ENCODE measurements around the gene MGRN1.

The MGRN1 gene

DNA sequence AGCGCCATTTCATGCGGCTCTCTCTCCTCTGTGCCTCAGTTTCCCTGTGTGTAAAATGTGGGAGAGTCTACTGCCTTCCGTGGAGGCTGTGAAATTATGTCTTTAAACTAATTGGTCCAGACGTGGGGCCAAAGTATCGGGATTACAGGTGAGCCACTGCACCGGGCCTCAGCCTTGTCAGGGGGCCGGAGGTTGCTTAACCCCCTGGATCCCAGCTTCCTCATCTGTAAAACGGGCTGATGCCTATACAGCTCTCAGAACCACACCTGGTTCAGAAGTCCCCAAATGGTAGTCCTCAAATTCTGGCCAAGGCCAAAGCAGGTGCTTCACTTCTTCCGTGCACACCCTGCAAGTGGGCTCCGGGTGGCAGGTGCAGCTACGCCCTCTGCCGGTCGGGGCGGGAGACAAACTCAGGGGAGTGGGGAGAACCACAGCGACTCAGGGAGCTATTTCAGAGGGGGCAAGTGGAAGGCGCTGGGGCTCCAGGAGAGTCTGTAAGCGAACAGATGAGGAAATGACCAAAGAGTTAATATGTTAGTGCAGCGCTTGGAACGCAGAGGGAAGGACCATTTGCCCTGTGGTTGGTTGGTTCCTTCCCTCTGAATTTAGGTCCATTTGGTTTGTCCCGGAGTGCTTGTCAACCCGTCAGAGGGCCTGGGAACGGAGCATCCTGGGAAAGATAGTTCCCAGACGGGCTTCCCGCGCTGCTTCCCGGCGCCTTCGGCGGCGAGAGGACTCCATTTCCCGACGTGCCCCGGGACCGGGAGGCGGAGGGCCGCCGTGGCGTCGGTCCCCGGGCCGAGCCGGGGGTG, at the start of gene MGRN1:
Gene MGRN1 (plus strand): TSS at position 812 of the 812 bp plus-strand sequence. CDS start 135 bp downstream, outside the sequence.
- TF ChIP-seq, protein P1, sequence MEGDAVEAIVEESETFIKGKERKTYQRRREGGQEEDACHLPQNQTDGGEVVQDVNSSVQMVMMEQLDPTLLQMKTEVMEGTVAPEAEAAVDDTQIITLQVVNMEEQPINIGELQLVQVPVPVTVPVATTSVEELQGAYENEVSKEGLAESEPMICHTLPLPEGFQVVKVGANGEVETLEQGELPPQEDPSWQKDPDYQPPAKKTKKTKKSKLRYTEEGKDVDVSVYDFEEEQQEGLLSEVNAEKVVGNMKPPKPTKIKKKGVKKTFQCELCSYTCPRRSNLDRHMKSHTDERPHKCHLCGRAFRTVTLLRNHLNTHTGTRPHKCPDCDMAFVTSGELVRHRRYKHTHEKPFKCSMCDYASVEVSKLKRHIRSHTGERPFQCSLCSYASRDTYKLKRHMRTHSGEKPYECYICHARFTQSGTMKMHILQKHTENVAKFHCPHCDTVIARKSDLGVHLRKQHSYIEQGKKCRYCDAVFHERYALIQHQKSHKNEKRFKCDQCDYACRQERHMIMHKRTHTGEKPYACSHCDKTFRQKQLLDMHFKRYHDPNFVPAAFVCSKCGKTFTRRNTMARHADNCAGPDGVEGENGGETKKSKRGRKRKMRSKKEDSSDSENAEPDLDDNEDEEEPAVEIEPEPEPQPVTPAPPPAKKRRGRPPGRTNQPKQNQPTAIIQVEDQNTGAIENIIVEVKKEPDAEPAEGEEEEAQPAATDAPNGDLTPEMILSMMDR (IDR thresholded peaks at IDR 0.05; ENCODE audit: extremely low read depth, missing control alignments), result peak; percentile 88
- DNase-seq (ENCODE audit: low spot score), result peak; percentile 96

DNA sequence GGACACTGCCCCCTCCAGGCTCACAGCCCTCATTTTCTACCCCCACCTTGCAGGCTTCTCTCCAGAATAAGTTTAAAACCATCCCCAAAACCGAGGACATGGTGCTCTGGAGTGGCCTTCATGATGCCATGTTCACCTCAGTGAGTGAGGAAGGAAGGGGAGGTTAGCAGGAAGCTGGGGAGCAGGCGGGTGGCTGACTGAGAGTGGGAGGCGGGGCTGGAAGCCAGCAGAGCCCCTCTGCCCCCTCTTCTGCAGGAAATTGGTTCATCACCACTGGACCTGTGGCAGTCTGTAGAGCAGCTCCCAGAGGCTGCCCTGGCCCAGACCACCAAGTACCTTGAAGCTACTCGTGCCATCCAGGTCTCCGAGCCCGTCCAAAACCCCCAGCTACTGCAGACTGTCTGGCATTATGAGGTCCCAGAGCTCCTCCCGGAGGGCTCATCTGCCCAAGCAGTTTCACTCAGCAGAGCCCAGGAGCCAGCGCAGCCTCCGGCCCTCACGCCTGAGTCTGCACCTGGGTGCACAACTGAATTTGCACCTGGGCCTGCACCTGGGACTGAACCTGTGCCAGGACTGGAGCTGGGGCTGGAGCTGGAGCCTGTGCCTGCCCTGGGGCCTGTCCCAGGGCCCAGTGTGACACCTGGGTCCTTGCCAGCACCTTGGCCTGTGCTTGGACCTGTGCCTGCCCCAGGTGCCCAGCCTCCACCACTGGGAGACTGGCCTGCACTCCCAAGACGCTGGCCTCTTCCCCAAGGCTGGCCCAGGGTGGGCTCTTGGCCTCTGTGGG, 49.5 kb upstream of the MGRN1 start:
- no peak for DNase-seq (ENCODE audit: low spot score)

DNA sequence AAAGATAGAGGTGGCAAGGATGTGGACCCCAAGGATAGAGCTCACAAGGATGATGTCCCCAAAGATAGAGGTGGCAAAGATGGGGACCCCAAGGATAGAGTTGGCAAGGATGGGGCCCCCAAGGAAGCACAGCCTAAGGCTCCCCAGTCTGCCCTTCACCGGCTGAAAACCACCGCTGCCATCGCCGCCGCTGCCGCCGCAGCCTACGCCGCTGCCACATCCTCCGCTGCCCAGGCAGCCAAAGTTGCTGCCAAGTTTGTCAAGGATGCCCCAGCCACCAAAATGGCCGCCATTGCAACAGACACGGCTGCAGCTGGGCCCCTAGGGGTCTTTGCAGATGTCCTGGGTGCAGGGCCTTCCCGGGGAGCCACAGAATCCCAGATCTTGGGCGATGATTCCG, 48.6 kb upstream of the MGRN1 start:
- no peak for DNase-seq (ENCODE audit: low spot score)
- TF ChIP-seq, protein P1 (IDR thresholded peaks at IDR 0.05; ENCODE audit: extremely low read depth, missing control alignments), result no peak

More for the DNA sequence above, 49.5 kb upstream of the MGRN1 start:
- TF ChIP-seq, protein P1 (IDR thresholded peaks at IDR 0.05; ENCODE audit: extremely low read depth, missing control alignments), result no peak

DNA sequence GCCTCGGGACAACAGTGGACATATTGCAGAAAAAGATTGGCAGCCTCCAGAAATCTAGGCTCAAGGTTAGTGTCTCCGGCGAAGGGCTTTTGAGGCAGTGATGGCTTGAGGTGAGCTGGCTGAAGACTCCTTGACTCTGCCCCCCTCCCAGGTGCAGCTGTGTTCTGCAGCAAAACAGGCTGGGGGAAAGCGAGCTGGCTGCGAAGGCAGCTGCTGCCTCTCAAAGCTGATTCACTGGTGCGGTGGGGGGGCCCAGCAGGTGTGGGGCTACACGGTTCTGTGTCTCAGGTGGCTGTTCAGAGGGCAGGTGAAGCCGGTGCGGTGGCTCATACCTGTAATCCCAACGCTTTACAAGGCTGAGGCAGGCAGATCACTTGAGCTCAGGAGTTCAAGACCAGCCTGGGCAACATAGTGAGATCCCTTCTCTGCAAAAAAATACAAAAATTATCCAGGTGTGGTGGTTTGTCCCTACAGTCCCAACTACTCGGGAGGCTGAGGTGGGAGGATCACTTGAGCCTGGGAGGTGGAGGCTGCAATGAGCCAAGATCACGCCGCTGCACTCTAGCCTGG, 45.6 kb upstream of the MGRN1 start:
- no peak for DNase-seq (ENCODE audit: low spot score)
- TF ChIP-seq, protein P1 (IDR thresholded peaks at IDR 0.05; ENCODE audit: extremely low read depth, missing control alignments), result no peak

DNA sequence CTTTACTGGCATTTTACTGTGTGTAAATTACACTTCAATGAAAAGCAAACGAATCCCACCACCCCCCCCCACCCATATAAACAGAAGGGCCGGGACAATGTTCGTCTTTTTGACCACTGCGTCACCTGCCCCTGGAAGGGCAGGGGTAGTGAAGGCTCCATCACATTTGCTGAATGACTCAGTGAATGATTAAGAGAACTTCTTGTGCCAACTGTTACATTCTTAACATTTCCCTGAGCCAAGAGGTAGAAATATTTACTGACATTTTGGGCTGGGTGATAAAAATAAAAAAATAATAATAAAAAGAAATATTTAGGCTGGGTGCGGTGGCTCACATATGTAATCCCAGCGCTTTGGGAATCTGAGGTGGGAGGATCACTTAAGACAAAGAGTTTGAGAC, 44.4 kb upstream of the MGRN1 start:
- no peak for DNase-seq (ENCODE audit: low spot score)
- TF ChIP-seq, protein P1 (IDR thresholded peaks at IDR 0.05; ENCODE audit: extremely low read depth, missing control alignments), result no peak

DNA sequence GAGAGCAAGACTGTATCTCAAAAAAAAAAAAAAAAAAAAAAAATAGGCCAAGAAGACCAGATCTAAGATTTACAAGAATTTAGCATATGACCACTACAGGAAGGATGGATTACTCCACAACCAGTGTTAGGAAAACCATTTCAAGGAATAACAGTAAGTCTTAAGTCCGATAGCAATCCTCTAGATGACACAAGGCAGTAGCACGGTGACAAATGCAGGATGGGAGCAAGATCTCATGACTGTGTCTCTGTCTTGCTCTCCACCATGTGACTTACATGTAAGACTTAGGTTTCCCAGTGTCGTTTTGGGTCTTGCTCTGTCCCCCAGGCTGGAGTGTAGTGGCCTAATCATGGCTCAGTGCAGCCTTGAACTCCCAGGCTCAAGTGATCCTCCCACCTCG, 40.7 kb upstream of the MGRN1 start:
- TF ChIP-seq, protein P1 (IDR thresholded peaks at IDR 0.05; ENCODE audit: extremely low read depth, missing control alignments), result no peak
- no peak for DNase-seq (ENCODE audit: low spot score)

DNA sequence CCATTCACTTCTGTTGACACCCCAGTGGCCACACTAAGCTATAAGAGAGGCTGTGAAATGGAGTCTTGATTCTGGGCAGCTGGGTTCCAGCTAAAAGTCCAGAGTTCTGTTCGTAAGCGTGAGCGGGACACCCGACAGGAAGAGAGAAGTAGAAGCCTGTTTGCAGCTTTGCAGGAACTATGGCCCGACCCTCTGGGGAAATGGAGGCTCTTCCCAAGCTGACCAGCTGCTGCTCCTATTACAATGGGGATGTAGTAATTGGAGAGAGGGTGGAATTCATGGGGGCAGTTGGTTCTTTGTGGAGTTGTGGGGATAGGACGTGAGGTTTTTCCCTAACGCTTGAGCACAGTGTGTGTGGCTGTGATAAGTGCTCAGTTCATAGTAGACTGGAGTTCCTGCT, 38.3 kb upstream of the MGRN1 start:
- DNase-seq (ENCODE audit: low spot score), result no peak
- TF ChIP-seq, protein P1 (IDR thresholded peaks at IDR 0.05; ENCODE audit: extremely low read depth, missing control alignments), result no peak

Measured in GM20000 (cell line).